B cell (primary cell): ENCODE measurements around the gene LRRIQ4. TPM values are rescaled to one million over a fixed set of nuclear protein-coding genes. Genes with fewer than 3 reads are reported as not detected.

ENCODE experiments used
- ATAC-seq: fragments of 200-7000 bp; cut with Tn5 transposase; one replicate; pipeline ENCODE4 v1.10.0; 2021; ENCODE audit warnings: low read depth, mild to moderate bottlenecking, moderate number of reproducible peaks, moderate library complexity
- CTCF ChIA-PET: fragments of 350-600 bp; sonication (Branson Sonifier 250); formaldehyde crosslinking; loops from one replicate; lab custom pipeline; 2021; ENCODE audit warnings: antibody characterized with exemption, inconsistent platforms; lab: Charles Lee
- POLR2A ChIA-PET: fragments of 350-600 bp; sonication (Branson Sonifier 250); formaldehyde crosslinking; loops from one replicate; lab custom pipeline; 2021; ENCODE audit warnings: antibody characterized with exemption; lab: Charles Lee
- DNase-seq: peaks from one replicate; pipeline ENCODE4 v3.0.0; 2013
- H2AFZ ChIP-seq: 2 replicates; pipeline ENCODE4 v1.6.1; 2012; ENCODE audit warnings: mild to moderate bottlenecking, low read depth, low read length; ENCODE audit not compliant: insufficient read depth, poor library complexity, severe bottlenecking
- H3K27ac ChIP-seq, 2 donors: 1 replicate in 1 of 2; 2 replicates in 1 of 2; pipeline ENCODE4 v1.5.1; 2012 to 2013; ENCODE audit warnings: low read length in 2 of 2, mild to moderate bottlenecking in 2 of 2, moderate library complexity in 1 of 2
- H3K27me3 ChIP-seq, 4 experiments: fragments of 200-600 bp in 1 of 4; sonication (generic) in 1 of 4; replicated peaks in 1 of 4; 1 replicate in 2 of 4; 2 replicates in 2 of 4; pipeline versions ENCODE4 v1.6.1 to v1.7.0; 2013 to 2016; ENCODE audit warnings: low read length in 3 of 4, mild to moderate bottlenecking in 2 of 4, mixed read lengths in 1 of 4, moderate library complexity in 1 of 4; ENCODE audit not compliant: insufficient read depth in 4 of 4, control insufficient read depth in 3 of 4; ENCODE audit errors: control extremely low read depth in 1 of 4
- H3K36me3 ChIP-seq, 2 experiments: replicated peaks in 1 of 2; 1 replicate in 1 of 2; 2 replicates in 1 of 2; pipeline versions ENCODE4 v1.6.1 to v1.7.1; 2013; ENCODE audit warnings: low read length in 1 of 2; ENCODE audit not compliant: insufficient read depth in 2 of 2, control insufficient read depth in 1 of 2; ENCODE audit errors: control extremely low read depth in 1 of 2, extremely low read depth in 1 of 2
- H3K4me1 ChIP-seq, 2 donors: fragments of 200-600 bp in 1 of 2; sonication (generic) in 1 of 2; 1 replicate in 1 of 2; 2 replicates in 1 of 2; pipeline versions ENCODE4 v1.5.1 to v1.6.1; 2013 to 2017; ENCODE audit warnings: low read length in 2 of 2; ENCODE audit not compliant: control insufficient read depth in 2 of 2, insufficient read depth in 2 of 2
- H3K4me2 ChIP-seq: replicated peaks from 2 replicates; pipeline ENCODE3; 2012; ENCODE audit warnings: mild to moderate bottlenecking, low read depth, low read length; ENCODE audit not compliant: poor library complexity, severe bottlenecking
- H3K4me3 ChIP-seq, 5 experiments: fragments of 200-600 bp in 1 of 5; sonication (generic) in 1 of 5; 1 replicate in 3 of 5; 2 replicates in 2 of 5; pipeline versions ENCODE4 v1.5.1 to v1.7.0; 2011 to 2016; ENCODE audit warnings: low read length in 4 of 5, mild to moderate bottlenecking in 4 of 5, low read depth in 2 of 5, control low read depth in 1 of 5, moderate library complexity in 1 of 5; ENCODE audit not compliant: insufficient read depth in 1 of 5; ENCODE audit errors: control extremely low read depth in 1 of 5, extremely low read depth in 1 of 5
- H3K79me2 ChIP-seq: fragments of 200-600 bp; sonication (generic); one replicate; pipeline ENCODE4 v1.6.0; 2016; ENCODE audit warnings: low read length; ENCODE audit not compliant: control insufficient read depth, insufficient read depth
- H3K9ac ChIP-seq: fragments of 200-600 bp; sonication (generic); 2 replicates; pipeline ENCODE4 v1.6.1; 2017; ENCODE audit warnings: mild to moderate bottlenecking, low read length, moderate library complexity
- H3K9me3 ChIP-seq, 3 donors: one replicate each; pipeline versions ENCODE4 v1.6.1 to v1.7.1; 2013; ENCODE audit warnings: low read length in 2 of 3; ENCODE audit not compliant: control insufficient read depth in 2 of 3, insufficient read depth in 1 of 3; ENCODE audit errors: control extremely low read depth in 1 of 3
- H4K20me1 ChIP-seq: 2 replicates; pipeline ENCODE4 v1.6.0; 2012; ENCODE audit warnings: mild to moderate bottlenecking, low read length; ENCODE audit not compliant: insufficient read depth, control insufficient read depth, poor library complexity, severe bottlenecking
- H3K27ac Mint-ChIP-seq: one replicate; pipeline ENCODE4 v1.8.0; 2021; ENCODE audit warnings: mixed read lengths
- H3K27me3 Mint-ChIP-seq: one replicate; pipeline ENCODE4 v1.8.0; 2021; ENCODE audit warnings: mixed read lengths
- H3K4me1 Mint-ChIP-seq: one replicate; pipeline ENCODE4 v1.8.0; 2021; ENCODE audit warnings: mixed read lengths
- H3K4me3 Mint-ChIP-seq: one replicate; pipeline ENCODE4 v1.8.0; 2021; ENCODE audit warnings: mixed read lengths
- H3K9me3 Mint-ChIP-seq: one replicate; pipeline ENCODE4 v1.8.0; 2022; ENCODE audit warnings: mixed read lengths; ENCODE audit not compliant: insufficient read depth
- CTCF ChIP-seq: fragments of 200-600 bp; IDR thresholded peaks from one replicate; pipeline ENCODE4 v1.8.0; 2022; ENCODE audit warnings: antibody characterized with exemption, mild to moderate bottlenecking
- EZH2 ChIP-seq: IDR thresholded peaks from 2 replicates; pipeline ENCODE4 v1.6.1; 2012; ENCODE audit warnings: borderline replicate concordance, low read depth, mild to moderate bottlenecking, moderate library complexity, low read length; ENCODE audit not compliant: insufficient read depth, poor library complexity, severe bottlenecking
- WGBS: methylation state at CpG from one replicate; pipeline ENCODE4 v1.1.5; 2013; ENCODE audit warnings: missing lambda C conversion rate; ENCODE audit not compliant: insufficient coverage; 5-methylcytosine and 5-hydroxymethylcytosine counted together
- intact Hi-C: fragments of 100-400 bp; cut with micrococcal nuclease; formaldehyde crosslinking; loops from one replicate; pipeline ENCODE4 v1.10.0; 2022
- polyA plus RNA-seq: library from polyadenylated mRNA; depleted of rRNA; stranded (reverse); fragments of >200 nt; gene quantifications from 2 replicates; pipeline ENCODE4 v1.2.3, GENCODE V29; 2012
- total RNA-seq, 2 donors: library from RNA; stranded (reverse); fragments of 120-200 nt in 1 of 2; gene quantifications; 1 replicate in 1 of 2; 2 replicates in 1 of 2; pipeline versions ENCODE4 v1.2.3 to v1.2.4, GENCODE V29; 2013 to 2022

Gene LRRIQ4
- total and polyA plus RNA-seq, 2 donors (not counting 1 experiment from before 2014, with no cell fraction given): 0.04 to 0.71 TPM

- H4K20me1 ChIP-seq: no peaks in the 10 kb centered on the region
- peak overlapping the region; percentile 25 for H2AFZ ChIP-seq
- ATAC-seq: no peak
- TF ChIP-seq CTCF (no peak), EZH2 (no peak)
- Mint-ChIP-seq H3K4me1 (peaks cover 19% of the 10 kb centered on the region), H3K4me3 (no peak overlapping the region), H3K9me3 (no peaks in the 10 kb centered on the region), H3K27ac (peak overlapping the region; percentile 15), H3K27me3 (no peaks in the 10 kb centered on the region)
- H3K36me3 ChIP-seq: no peaks in the 10 kb centered on the region
- H3K79me2 ChIP-seq: no peaks in the 10 kb centered on the region
- intact Hi-C loops: no loop called here
- DNase-seq: no peak
- ChIA-PET CTCF (interaction anchor here (0.6 to 2.0 kb wide), 2 partner anchors 9 to 497 kb away, joined by 3 to 6 read pairs; no protein-coding TSS in a partner anchor), POLR2A (interaction anchor here (0.6 kb wide), 1 partner anchor 18 kb away, joined by 3 read pairs; no protein-coding TSS in a partner anchor)
- H3K4me2 ChIP-seq: peak overlapping the region; percentile 18
- H3K27me3 ChIP-seq: no peaks in the 10 kb centered on the region
- H3K4me1 ChIP-seq: peaks cover 10 to 13% of the 10 kb centered on the region in 2 donors
- no peak overlapping the region for H3K9ac ChIP-seq
- H3K4me3 ChIP-seq: no peak overlapping the region
- 83% methylated on average over 1 of the region's 2 CpGs for WGBS
- H3K9me3 ChIP-seq: no peaks in the 10 kb centered on the region
- peak overlapping the region in 1 of 2 donors; percentile 14 for H3K27ac ChIP-seq
These were observed 58.6 kb downstream of the LRRIQ4 start for GRCh38 chr3:169871129-169871886.

GRCh38 chr3:169879013-169879557 is 66.4 kb downstream of the LRRIQ4 start:
- peaks cover 11% of the 10 kb centered on the region for H3K4me1 Mint-ChIP-seq
- DNase-seq (no peak), ATAC-seq (no peak)
- no peaks in the 10 kb centered on the region for H3K9me3 Mint-ChIP-seq
- no peak overlapping the region for H3K27ac Mint-ChIP-seq
- intact Hi-C loops: no loop called here
- no peak overlapping the region for H3K27ac ChIP-seq
- H3K36me3 ChIP-seq: no peaks in the 10 kb centered on the region
- H3K4me3 ChIP-seq: no peak overlapping the region
- CTCF ChIA-PET: no interaction called here
- H3K4me1 ChIP-seq: peaks cover 3 to 4% of the 10 kb centered on the region in 2 donors
- TF ChIP-seq CTCF (no peak), EZH2 (no peak)
- WGBS: 87% methylated on average over 5 of the region's 8 CpGs
- H3K9ac ChIP-seq: no peak overlapping the region
- no peaks in the 10 kb centered on the region for H3K79me2 ChIP-seq
- H3K27me3 Mint-ChIP-seq: no peaks in the 10 kb centered on the region
- POLR2A ChIA-PET: no interaction called here
- H3K9me3 ChIP-seq: no peaks in the 10 kb centered on the region
- no peak overlapping the region for H3K4me3 Mint-ChIP-seq
- H3K27me3 ChIP-seq: no peaks in the 10 kb centered on the region
- H4K20me1 ChIP-seq: no peaks in the 10 kb centered on the region
- no peak overlapping the region for H3K4me2 ChIP-seq
- H2AFZ ChIP-seq: no peak overlapping the region
